GM21526 (cell line): Measurements from ENCODE around the gene TRAPPC2L.
"Not testable (repeated sequence)": the region's sequence is repeated elsewhere in the genome, so short reads cannot be mapped to it uniquely, and the experiment has no call there.

ENCODE experiments used
- ATAC-seq: cut with Tn5 transposase; IDR thresholded peaks from one replicate; pipeline ENCODE4 v1.9.1; 2021; ENCODE audit warnings: moderate library complexity; ENCODE audit not compliant: unreplicated experiment, low FRiP score

The TRAPPC2L gene

DNA sequence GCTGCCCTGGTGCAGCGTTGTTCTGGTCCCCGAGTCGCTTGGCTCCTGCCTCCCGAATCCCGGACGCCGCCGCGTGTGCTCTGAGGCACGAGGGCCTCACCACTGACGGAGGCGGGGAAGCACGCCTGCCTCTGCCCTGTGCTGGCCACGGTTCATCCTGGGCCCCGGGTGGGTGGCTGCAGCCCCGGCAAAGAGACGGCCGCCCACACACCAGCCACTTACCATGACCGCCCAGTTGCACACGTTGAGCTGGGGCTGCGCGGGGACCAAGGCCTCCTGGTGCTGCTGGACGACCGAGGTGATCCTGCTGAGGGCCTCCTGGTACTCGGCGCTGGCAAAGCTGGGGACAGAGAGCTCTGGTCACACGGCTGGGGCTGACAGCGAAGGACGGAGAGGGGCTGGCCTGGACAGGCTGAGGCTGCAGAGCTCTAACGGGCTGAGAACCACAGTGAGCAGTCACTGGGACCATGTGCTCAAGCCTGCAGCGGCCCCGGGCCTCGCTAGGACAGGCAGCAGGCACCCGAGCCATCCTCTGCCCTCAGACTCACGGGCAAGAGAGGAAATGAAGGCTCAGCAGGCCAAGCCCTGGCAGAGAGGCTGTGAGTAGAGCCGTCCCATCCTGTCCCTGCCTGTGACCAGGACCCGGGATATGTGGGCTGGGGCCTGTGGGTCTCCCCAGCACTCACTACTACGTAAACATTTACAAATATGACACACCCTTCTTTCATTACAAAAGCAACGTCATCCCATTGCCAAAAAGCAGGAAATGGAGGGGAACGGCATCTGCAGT lies 38.9 kb upstream of the TRAPPC2L start:
- no peak for ATAC-seq

DNA sequence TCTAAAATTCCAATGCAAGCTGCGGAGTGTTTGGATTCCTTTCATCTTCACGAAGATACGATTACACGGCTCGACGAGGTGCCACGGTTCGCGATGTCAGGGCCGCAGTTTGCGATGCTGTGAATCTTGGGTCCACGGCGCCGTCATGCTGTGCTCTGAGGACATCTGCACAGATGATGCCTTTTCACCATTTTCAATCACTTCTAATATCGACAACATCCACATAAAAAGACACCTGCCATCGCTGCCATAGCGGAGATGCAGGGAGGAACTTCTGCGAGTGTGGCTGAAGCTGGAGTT lies 38.4 kb upstream of the TRAPPC2L start:
- ATAC-seq, result no peak

DNA sequence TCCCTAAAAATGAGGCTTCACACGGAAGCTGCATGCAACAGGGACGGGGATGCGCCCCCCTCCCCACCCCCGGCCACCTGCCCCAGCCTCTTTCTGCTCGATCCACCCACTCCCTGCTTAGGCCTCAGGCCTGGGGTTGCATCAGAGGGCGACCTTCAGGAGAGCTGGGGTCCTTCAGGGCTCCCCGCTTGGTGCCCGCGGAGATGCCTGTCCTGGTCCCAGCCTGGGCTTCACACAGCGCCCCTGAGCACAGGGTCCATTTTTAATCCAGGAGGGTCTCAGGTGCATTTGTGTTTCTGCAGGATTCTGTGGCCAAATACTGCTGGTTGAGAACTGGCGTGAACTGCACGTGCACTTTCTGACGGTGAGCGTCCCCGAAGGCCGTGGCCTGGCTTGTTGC lies 37.8 kb upstream of the TRAPPC2L start:
- ATAC-seq, result no peak

DNA sequence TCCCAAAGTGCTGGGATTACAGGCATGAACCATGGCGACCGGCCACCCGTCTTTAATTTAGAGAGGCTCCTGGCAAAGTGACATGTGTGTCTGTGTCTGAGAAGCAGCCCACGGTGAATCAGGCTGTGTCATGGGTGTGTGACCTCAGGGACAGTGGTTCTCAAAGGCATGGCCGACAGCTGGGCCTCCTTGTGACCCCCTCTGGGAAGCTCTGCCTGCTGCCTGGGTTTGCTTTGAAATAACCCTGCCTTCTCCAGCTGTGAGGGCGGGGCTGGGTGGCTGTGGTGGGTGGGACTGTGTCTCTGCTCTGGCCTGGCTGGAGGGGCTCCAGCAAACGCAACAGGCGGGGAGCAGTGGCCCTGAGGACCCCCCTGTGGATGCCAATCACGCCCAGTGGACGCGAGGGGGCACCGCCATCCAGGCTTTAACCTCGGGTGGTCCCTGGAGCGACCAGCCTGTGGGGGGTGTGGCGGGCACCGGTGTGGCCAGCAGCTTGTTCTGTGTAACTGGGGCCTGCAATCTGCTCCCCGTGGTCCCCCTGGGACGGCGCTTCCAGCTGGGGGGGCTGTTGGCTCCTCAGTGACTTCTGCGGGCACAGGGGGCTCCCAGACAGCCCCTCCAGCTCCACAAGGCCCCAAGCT lies 36.4 kb upstream of the TRAPPC2L start:
- no peak for ATAC-seq

DNA sequence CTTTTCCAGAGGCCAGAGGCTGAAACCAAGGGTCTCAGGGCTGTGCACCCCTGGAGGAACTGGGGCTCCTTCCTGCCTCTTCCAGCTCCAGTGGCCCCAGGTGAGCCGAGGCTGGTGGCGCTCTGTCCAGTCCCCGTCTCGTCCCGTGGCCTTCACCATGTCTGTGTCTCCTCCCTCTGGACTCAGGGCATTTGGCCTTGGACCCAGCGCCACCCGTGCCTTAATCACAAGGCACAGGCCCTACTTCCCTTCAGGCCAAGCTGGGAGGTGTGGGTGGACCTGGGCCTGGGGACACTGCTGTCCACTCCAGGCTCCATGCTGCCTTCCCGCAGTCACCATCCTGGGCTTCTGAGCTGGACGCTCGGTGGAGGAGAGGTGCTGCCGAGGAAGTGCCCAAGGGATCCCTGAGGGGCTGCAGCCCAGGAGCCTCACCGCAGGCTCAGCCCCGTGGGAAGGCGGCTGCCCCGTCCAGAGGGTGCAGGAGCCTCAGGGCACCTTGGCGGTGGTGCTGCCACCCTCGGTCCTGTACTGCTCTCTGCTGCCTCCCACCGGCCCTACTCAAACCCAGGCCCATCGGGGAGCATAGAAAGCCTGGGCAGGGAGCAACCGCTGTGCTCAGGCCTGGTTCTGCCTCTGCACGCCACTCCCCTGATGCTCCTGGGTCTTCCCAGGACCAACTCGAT lies 35.6 kb upstream of the TRAPPC2L start:
- no peak for ATAC-seq

DNA sequence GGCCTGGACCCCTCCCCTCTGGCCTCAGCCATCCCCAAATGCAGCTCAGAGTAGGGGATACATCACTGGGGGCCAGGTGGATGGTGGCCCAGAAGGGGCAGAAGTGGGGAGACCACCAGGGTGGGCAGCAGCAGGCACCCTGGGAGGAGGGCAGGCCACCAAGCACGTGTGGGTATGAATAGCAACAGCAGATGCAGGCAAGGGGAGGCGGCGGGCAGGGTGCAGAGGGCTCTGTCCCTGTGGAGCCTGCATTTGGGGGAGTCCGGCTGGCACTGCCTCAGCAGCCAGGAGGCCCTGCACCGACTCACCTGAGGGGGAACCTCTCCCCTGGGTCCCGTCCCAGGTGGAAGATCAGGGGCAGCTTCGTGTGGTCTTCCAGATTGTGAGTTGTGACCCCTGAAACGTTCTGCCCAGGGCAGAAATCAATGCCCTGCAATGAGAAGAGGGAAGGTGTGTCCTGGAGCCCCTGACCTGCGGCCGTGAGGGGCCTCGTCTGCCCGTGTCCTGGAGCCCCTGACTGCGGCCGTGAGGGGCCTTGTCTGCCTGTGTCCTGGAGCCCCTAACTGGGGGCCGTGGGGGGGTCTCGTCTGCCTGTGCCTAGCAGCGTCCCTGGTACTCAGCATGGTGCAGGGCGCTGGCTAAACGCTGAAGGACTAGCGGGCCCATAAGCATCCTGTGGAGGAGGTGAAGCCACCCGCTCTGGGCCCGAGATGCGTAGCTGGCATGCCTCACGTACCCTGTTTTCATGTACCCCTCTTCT lies 34.5 kb upstream of the TRAPPC2L start:
- no peak for ATAC-seq

DNA sequence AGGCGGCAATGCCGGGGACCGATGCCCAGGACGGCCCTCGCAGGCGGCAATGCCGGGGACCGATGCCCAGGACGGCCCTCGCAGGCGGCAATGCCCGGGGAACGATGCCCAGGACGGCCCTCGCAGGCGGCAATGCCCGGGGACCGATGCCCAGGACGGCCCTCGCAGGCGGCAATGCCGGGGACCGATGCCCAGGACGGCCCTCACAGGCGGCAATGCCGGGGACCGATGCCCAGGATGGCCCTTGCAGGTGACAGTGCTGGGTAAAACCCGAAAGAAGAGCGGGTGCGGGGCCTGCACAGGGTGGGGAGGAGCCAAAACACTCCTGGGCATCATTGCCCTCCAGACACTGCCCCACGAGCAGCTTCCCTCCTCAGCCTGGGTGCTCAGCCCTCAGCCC lies 33.3 kb upstream of the TRAPPC2L start:
- ATAC-seq, result not testable (repeated sequence)

DNA sequence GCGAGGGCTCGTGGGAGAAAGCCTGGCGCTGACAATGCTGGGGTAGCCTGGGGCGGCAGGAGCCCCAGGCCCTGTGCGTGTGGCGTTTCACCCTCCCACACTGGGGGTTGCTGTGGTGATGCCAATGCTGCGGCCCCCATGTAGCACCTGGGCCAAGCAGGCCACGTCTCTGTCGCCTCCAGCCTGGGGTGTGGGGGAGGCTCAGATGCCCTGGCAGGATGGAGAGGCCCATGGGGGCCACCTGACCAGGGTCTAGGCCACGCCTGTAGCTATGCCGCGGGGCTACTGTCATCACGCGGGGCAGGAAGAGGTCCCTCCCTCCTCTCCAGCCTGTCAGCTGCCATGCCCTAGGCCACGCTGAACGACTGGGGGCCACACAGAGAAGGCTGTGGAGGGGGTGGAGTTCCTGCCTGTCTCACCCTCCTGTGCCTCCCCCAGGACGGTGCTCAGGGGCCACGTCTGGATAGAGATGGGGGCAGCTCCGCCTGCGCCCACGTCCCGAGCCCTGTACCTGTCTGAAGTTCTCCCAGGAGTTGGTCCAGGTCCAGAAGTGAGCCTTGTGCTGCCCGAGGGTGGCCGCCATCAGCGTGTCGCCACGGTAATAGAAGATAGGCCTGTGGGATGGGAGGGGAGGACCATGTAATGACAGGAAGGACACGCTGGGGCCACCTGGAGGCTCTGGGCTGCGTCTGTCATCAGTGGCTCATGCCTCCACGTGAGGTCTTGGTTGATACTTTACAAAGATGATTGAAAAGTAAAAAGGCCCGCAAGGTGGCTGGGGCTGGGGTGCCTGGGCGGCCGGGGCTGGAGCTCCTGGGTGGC lies 32.5 kb upstream of the TRAPPC2L start:
- no peak for ATAC-seq

DNA sequence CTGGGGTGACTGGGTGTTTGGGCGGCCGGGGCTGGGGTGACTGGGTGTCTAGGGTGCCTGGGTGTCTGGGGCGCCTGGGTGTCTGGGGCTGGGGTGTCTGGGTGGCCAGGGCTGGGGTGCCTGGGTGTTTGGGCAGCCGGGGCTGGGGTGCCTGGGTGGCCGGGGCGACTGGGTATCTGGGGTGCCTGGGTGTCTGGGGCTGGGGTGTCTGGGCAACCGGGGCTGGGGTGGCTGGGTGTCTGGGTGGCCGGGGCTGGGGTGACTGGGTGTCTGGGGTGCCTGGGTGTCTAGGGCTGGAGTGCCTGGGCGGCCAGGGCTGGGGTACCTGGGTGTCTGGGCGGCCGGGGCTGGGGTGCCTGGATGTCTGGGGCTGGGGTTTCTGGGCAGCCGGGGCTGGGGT lies 31.8 kb upstream of the TRAPPC2L start:
- ATAC-seq, result no peak

DNA sequence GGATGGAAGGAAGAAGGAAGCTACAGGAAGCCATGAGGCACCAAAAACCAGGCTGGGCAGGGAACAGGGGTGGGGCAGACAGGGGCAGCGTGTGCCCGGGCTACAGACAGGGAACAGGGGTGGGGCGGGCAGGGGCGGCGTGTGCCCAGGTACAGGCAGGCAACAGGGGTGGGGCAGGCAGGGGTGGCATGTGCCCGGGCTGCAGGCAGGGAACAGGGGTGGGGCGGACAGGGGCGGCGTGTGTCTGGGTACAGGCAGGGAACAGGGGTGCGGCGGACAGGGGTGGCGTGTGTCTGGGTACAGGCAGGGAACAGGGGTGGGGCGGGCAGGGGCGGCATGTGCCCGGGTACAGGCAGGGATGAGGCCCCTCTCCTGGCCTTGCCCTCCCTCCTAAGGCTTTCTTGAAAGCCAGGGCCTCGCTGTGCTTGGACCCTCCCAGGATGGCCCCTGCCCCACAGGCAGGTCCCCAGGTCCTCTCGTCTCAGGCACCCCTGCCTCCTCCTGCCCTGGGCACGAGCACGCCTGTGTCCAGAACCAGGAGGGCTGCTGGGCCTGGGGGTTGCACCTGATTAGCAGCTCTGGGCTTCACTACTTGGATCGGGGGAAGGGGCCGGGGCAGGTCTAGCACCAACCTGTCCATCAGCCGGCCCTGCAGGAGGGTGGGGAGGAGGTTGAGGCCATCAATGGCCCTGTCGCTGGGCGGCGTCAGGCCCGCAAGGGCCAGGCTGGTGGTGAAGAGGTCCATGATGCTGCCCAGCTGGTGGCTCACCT lies 30.7 kb upstream of the TRAPPC2L start:
- no peak for ATAC-seq

DNA sequence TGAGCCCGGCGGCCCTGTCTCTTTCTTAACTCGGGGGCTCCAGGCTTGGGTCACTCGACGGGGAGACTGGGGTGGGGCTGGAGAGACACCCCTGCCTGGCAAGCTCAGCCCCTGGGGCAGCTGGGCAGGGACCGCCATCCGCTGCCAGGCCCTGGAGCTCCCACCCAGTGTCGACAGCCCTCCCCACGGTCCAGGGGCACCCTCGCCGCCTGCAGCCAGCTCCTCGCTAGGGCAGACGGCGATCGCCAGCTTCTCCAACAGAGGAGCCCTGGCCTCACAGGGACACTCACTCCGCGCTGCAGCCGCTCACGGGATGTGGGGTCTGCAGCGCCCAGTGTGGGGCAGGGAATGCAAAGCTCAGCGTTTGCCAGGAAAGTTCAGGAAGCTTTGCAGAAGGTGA lies 29.2 kb upstream of the TRAPPC2L start:
- no peak for ATAC-seq

DNA sequence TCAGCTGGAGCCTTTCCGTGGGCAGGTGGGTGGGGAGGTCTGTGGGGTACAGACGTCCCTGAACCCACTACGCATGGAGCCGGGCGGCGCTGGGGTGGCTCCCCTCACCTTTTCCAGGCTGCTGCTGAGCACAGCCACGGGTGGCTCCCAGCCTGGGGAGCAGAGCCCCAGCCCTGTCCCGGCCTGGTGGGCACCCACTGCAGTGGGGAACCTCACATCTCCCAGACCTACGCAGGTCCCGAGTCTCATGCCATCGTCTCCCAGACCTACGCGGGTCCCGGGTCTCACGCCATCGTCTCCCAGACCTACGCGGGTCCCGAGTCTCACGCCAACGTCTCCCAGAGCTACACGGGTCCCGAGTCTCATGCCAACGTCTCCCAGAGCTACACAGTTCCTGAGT lies 28.2 kb upstream of the TRAPPC2L start:
- no peak for ATAC-seq

DNA sequence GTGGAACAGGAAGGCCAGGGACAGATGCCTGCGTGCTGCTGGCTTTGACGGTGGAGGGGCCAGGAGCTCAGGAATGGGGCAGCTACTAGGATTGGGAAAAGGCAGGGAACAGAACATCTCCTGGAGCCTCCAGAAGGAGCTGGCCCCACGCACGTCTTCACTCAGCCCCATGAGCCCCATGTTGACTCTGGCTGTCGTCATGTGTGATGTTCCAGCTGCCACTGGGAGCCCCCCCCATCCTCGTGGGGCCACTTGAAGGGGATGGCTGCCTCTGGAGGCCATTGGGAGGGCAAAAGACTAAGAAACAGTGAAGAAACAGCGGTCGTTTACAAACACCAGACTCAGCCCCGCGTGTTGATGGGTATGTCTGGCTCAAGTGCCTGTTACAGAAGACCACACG lies 26.7 kb upstream of the TRAPPC2L start:
- no peak for ATAC-seq

DNA sequence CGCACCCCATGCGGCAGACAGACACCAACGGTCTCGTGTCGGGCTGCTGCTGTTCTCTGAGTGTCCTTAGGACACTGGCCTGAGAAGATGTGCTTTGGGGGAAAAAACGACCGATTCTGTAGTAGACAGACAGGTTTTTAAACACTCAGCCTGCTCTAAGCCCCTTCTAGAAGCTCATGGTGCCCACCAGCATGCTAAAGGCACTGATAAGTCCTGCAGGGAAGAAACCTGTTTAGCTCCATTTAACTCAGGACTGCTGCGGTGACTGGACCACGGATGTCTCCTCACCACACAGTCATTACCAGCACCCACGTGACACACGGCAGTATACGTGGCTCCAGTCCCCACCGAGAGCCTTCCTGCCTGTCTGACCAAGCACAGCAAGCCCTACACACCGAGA lies 26.1 kb upstream of the TRAPPC2L start:
- no peak for ATAC-seq

DNA sequence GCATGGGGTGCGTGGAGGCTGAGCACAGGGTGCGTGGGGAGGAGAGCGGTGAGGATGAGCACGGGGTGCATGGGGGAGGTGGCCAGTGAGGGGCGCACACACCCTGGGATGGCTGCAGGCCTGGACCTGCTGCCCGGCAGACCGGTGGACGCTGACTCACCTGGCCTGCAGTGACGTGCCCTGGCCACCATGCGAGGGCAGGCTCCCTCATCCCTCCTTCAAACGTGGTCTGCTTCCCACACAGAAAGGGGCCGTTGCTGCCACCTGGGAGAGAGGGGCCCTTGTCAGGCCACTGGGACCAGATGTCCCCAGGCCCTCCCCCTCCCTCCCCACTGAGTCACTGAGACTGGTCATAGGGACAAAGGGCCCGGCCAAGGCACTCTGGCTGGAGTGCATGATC lies 25.1 kb upstream of the TRAPPC2L start:
- no peak for ATAC-seq

DNA sequence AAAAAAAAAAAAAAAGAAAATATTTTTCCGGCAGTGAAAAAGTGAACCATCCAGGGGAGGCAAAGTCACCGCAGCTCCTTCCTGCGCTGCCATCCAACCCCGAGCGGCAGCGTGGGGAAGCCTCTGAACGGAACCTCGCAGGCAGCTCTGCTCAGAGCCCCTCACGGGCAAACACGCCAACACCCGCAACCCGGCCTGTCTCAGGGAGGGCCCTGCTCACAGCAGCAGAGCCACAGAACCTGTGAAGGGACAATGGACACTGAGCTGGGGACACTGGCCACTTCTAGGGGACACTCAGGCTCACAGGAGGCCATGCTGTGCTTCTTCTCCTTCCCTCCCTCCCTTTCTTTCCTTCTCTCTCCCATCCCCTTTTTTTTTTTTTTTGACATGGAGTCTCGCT lies 23.8 kb upstream of the TRAPPC2L start:
- no peak for ATAC-seq

DNA sequence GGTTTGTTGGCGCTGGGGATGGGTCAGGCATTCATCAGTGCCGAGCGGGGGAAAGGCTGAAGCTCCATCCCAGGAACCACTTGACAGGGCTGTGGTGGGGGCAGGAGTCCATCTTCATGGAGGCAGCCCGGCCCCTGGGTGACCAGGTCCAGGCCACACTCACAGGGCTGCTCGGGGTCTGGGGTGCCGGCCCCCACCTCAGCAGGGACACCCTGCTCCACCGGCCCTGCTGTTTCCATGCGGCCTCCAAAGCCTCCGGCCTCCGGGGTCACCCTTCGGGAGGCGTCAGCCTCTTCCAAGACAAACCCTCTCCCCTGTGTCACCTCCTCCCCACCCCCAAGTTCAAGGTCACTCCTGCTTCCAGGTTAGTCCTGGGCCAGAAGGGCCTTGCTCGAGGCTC lies 22.3 kb upstream of the TRAPPC2L start:
- no peak for ATAC-seq

DNA sequence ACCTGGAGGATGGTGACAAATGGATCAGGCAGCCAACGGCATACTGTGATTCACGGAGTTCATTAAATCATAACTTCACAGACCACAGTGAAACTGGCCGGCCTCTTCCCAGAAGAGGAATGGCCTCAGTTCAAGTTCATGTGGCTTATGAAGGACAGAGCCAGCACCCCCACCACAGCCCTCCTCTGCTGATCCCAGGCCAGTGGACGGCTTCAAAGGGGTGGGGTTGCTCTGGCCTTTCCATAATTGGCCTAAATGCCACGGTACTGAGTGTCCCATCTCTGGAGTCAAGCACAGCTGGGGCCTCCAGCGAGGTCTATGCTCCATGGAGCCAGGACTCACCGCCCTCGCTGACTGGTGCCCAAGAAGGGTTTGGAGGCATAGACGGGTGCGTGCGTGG lies 21.5 kb upstream of the TRAPPC2L start:
- ATAC-seq, result no peak

DNA sequence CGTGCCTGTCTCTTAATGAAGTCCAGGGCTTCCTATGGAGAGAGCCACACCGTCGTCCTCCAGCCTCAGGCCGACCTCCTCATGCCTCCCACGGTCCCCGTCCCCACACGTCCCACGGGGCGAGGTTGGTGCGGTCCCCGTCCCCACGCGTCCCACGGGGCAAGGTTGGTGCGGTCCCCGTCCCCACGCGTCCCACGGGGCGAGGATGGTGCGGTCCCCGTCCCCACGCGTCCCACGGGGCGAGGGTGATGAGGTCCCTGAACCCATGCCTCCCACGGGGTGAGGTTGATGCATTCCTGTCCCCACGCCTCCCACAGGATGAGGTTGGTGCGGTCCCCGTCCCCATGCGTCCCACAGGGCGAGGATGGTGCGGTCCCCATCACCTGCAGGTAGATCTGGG lies 21.1 kb upstream of the TRAPPC2L start:
- no peak for ATAC-seq

DNA sequence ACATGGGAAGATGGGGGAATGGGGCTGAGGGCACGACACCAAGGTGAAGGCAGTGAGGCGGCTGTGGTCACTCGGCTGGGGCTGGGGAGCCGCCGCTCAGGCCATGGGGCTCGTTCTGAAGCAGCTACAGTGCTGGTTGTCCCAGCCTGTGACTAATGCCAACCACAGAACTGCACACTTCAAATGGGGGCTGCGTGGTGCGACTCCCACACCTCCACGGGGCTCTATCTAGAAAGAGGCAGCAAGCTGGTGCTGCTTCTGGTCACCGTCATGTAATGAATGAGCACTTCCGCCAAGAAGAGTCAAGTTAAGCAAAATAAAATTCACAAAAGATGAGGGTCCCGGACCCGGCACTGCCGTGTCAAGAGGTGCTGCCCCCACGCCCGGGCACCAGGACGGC lies 20.1 kb upstream of the TRAPPC2L start:
- ATAC-seq, result no peak
